Right lobe of liver (tissue), 6 donors: ENCODE results near the gene TBCB. TPM values are rescaled to one million over a fixed set of nuclear protein-coding genes. Genes with fewer than 3 reads are reported as not detected.
"Not testable (repeated sequence)": the region's sequence is repeated elsewhere in the genome, so short reads cannot be mapped to it uniquely, and the experiment has no call there.

Experiments used
- ATAC-seq, 4 donors: fragments of 200-7000 bp; cut with Tn5 transposase; one replicate each; pipeline ENCODE4 v1.9.1; 2020; ENCODE audit warnings: mild to moderate bottlenecking in 4 of 4, moderate library complexity in 4 of 4
- DNase-seq, 3 donors: peaks; one replicate each; pipeline ENCODE4 v3.0.0-alpha.2; 2020
- H3K27ac ChIP-seq, 3 donors: fragments of 200-600 bp; one replicate each; pipeline ENCODE4 v1.8.0; 2022
- H3K27me3 ChIP-seq, 2 donors: fragments of 200-600 bp; one replicate each; pipeline ENCODE4 v1.8.0; 2022
- H3K36me3 ChIP-seq, 4 donors: fragments of 200-600 bp; sonication (generic) in 1 of 4; one replicate each; pipeline versions ENCODE4 v1.5.1 to v1.8.0; 2017 to 2022; ENCODE audit warnings: control low read depth in 1 of 4
- H3K4me1 ChIP-seq, 4 donors: fragments of 200-600 bp; sonication (generic) in 1 of 4; one replicate each; pipeline versions ENCODE4 v1.5.1 to v1.8.0; 2017 to 2022; ENCODE audit warnings: control low read depth in 1 of 4
- H3K4me3 ChIP-seq, 3 donors: fragments of 200-600 bp; one replicate each; pipeline ENCODE4 v1.8.0; 2022
- H3K9me3 ChIP-seq, 4 donors: fragments of 200-600 bp; sonication (generic) in 1 of 4; one replicate each; pipeline versions ENCODE4 v1.5.1 to v1.8.0; 2017 to 2022; ENCODE audit warnings: control low read depth in 1 of 4
- POLR2A ChIP-seq: fragments of 450-650 bp; IDR thresholded peaks from one replicate; pipeline ENCODE4 v1.6.1; 2017; ENCODE audit warnings: antibody characterized with exemption, mild to moderate bottlenecking
- WGBS: methylation state at CpG from one replicate; pipeline ENCODE4 v1.1.6; 2018; ENCODE audit warnings: low coverage, low lambda C conversion rate; ENCODE audit not compliant: insufficient coverage; ENCODE audit errors: missing lambda C conversion rate; 5-methylcytosine and 5-hydroxymethylcytosine counted together
- intact Hi-C, 2 donors: fragments of 100-400 bp; cut with DNase I; formaldehyde crosslinking; loops; one replicate each; pipeline versions ENCODE4 v1.11.2 to v1.14.1; 2022
- long read RNA-seq: library from polyadenylated mRNA; unstranded; transcript quantifications from one replicate; pipeline ENCODE4 v2.0.0, GENCODE V29; 2019
- total RNA-seq, 6 experiments: library from RNA; depleted of rRNA in 2 of 6; stranded (reverse); fragments of >200 nt in 2 of 6; fragmentation: NEBNext Ultra II Directional in 3 of 6; extraction: Animal tissue kit (Norgen Biotek cat#: 25700) in 3 of 6; gene quantifications; one replicate each; pipeline versions ENCODE4 v1.1.0 to v1.2.4, GENCODE V29; 2016 to 2023
- TF ChIP-seq, protein P1 (sequence below), 4 donors: fragments of 200-600 bp in 3 of 4; fragments of 450-650 bp in 1 of 4; IDR thresholded peaks; one replicate each; pipeline versions ENCODE4 v1.5.1 to v1.8.0; 2016 to 2022; ENCODE audit warnings: antibody characterized with exemption in 4 of 4, mild to moderate bottlenecking in 2 of 4
- donor health status: DM: no; HTN: yes; CAD: no.
- donor health status: DM: no; HTN: no; CAD: no.
- donor health status: DM: no; HTN: no; CAD: no.
- donor health status: DM: no; HTN: yes; CAD: no.
- donor health status: DM: no; HTN: yes; CAD: no.

Gene TBCB, protein sequence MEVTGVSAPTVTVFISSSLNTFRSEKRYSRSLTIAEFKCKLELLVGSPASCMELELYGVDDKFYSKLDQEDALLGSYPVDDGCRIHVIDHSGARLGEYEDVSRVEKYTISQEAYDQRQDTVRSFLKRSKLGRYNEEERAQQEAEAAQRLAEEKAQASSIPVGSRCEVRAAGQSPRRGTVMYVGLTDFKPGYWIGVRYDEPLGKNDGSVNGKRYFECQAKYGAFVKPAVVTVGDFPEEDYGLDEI
- total RNA-seq = 10 to 100 TPM; 27.8 to 64.7 (median 36.4) TPM
- long read RNA-seq, transcript TBCB-201 (6 exons, 1,473 nt) = major isoform, 13 of 15 reads
- long read RNA-seq, partial matches to known transcripts = 1 of 15 reads
- long read RNA-seq, other reads (novel, unspliced or antisense) = 1 of 15 reads

DNA sequence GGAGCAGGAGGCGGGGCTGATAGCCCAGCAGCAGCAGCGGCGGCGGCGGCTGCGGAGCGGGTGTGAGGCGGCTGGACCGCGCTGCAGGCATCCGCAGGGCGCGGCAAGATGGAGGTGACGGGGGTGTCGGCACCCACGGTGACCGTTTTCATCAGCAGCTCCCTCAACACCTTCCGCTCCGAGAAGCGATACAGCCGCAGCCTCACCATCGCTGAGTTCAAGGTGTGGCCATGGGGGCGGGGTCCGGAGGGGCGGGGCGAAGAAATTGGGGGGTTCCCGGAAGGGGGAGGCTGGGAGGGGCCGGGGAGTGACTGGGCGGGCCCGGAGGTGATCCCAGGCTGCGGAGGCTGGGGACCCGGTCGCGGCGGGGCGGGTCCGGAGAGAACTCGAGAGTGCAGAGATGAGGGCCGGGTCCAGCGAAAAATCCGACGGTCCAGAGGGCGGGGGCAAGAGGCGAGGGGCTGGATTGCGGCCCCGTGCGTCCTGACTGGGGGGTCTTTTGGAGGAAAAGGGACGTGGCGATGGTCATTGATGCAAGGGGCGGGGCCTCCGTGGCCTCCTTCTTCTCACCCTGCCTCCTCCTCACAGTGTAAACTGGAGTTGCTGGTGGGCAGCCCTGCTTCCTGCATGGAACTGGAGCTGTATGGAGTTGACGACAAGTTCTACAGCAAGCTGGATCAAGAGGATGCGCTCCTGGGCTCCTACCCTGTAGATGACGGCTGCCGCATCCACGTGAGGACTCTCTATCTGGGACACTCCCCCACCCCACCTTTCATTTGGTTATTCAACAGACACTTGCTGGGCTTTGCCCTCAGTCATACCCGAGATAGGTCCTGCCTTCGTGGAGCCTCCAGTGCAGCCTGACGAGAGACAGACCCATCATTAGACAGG is at the start of gene TBCB:
TBCB (plus strand) TSS at position 16 of the 891 bp plus-strand sequence; CDS start at position 109, 93 bp downstream.
- Histone ChIP-seq H3K4me1 (peaks cover 0 to 12% (median 3%) of the 10 kb centered on the region in 4 donors), H3K27me3 (no peaks in the 10 kb centered on the region), H3K36me3 (peaks cover 0 to 12% (median 0%) of the 10 kb centered on the region in 4 donors), H3K9me3 (no peaks in the 10 kb centered on the region), H3K4me3 (peak within 1 kb of the TSS; percentile 84 to 91 (median 88)), H3K27ac (peak within 1 kb of the TSS; percentile 56 to 73 (median 59))
- intact Hi-C loops = loop anchor here in 1 of 2 donors (10.0 kb wide), 1 partner anchor 51 kb away; no protein-coding TSS in a partner anchor
- DNase-seq (peak; percentile 84 to 90 (median 87)), ATAC-seq (peak; percentile 58 to 66 (median 65))
- TF ChIP-seq POLR2A = peak; percentile 12
- TF ChIP-seq, protein P1, sequence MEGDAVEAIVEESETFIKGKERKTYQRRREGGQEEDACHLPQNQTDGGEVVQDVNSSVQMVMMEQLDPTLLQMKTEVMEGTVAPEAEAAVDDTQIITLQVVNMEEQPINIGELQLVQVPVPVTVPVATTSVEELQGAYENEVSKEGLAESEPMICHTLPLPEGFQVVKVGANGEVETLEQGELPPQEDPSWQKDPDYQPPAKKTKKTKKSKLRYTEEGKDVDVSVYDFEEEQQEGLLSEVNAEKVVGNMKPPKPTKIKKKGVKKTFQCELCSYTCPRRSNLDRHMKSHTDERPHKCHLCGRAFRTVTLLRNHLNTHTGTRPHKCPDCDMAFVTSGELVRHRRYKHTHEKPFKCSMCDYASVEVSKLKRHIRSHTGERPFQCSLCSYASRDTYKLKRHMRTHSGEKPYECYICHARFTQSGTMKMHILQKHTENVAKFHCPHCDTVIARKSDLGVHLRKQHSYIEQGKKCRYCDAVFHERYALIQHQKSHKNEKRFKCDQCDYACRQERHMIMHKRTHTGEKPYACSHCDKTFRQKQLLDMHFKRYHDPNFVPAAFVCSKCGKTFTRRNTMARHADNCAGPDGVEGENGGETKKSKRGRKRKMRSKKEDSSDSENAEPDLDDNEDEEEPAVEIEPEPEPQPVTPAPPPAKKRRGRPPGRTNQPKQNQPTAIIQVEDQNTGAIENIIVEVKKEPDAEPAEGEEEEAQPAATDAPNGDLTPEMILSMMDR (IDR thresholded peaks at IDR 0.05) = no peak
- WGBS = 13% methylated on average over 33 of the region's 59 CpGs

DNA sequence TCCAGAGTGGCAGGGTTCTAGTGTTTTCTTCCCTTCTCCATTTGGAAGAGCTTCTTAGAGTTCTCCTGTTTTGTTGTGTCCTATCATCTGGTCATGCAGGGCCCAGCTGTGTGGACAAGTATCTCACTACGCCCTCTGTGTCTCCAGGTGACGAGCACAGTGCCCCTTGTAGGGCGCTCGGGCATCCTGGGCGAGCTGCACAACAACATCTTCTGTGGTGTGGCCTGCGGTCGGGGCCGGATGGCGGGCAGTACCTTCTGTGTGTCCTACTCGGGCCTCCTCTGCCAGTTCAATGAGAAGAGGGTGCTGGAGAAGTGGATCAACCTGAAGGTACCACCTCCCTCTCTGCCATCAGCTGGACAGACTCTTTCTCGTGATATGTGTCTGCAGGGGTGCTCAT is 47.6 kb upstream of the TBCB start:
- ATAC-seq = no peak
- intact Hi-C loops = loop anchor here in 1 of 2 donors (10.0 kb wide), 1 partner anchor 47 kb away; the partner anchor contains the start of genes OVOL3, POLR2I and TBCB

DNA sequence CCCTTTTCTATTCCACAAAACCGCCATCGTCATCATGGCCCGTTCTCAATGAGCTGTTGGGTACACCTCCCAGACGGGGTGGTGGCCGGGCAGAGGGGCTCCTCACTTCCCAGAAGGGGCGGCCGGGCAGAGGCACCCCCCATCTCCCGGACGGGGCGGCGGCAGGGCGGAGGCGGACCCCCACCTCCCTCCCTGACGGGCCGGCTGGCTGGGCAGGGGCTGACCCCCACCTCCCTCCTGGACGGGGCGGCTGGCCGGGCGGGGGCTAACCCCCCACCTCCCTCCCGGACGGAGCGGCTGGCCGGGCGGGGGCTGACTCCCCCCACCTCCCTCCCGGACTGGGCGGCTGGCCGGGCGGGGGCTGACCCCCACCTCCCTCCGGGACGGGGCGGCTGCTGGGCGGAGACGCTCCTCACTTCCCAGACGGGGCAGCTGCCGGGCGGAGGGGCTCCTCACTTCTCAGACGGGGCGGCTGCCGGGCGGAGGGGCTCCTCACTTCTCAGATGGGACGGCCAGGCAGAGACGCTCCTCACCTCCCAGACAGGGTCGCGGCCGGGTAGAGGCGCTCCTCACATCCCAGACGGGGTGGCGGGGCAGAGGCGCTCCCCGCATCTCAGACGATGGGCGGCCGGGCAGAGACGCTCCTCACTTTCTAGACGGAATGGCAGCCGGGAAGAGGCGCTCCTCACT is 46.3 kb upstream of the TBCB start:
- not testable (repeated sequence) for H3K27me3 ChIP-seq, ATAC-seq, DNase-seq, H3K36me3 ChIP-seq, H3K9me3 ChIP-seq, H3K4me1 ChIP-seq, H3K4me3 ChIP-seq, H3K27ac ChIP-seq
- 95% methylated on average over 7 of the region's 57 CpGs for WGBS
- intact Hi-C loops = loop anchor here in 1 of 2 donors (10.0 kb wide), 1 partner anchor 46 kb away; the partner anchor contains the start of genes OVOL3, POLR2I and TBCB

More for the DNA sequence above, 47.6 kb upstream of the TBCB start:
- H3K4me1 ChIP-seq = no peaks in the 10 kb centered on the region
- 93% methylated on average over 6 of the region's 11 CpGs for WGBS
- no peaks in the 10 kb centered on the region for H3K27me3 ChIP-seq
- H3K4me3 ChIP-seq = no peak overlapping the region
- H3K9me3 ChIP-seq = no peaks in the 10 kb centered on the region
- no peak for TF ChIP-seq POLR2A
- TF ChIP-seq, protein P1 (IDR thresholded peaks at IDR 0.05) = no peak
- H3K36me3 ChIP-seq = no peaks in the 10 kb centered on the region
- DNase-seq = no peak
- H3K27ac ChIP-seq = no peak overlapping the region

DNA sequence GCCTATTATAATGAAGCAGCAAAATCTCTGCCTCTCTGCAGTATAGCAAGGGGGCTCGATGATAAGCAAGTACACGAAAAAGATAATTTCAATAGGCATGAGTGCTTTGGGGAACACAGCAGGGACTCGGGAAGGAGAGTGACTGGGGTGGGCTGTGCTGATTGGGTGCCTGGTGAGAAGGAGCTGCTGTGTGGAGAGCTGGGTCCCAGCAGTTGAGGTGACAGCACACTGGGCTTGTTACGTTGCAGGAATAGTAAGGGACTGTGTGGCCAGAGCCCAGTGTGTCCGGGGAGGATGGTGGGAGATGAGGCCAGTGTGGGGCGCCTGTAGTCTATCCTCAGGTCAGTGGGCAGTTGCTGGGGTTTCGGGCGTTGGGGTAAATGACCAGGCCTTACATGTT is 43.2 kb upstream of the TBCB start:
- H3K36me3 ChIP-seq = no peaks in the 10 kb centered on the region
- DNase-seq (no peak), ATAC-seq (no peak)
- no peak for TF ChIP-seq POLR2A
- TF ChIP-seq, protein P1 (IDR thresholded peaks at IDR 0.05) = no peak
- H3K27me3 ChIP-seq = no peaks in the 10 kb centered on the region
- intact Hi-C loops = no loop called here
- 61% methylated on average over 2 of the region's 8 CpGs for WGBS
- no peak overlapping the region for H3K27ac ChIP-seq
- no peak overlapping the region for H3K4me3 ChIP-seq
- no peaks in the 10 kb centered on the region for H3K4me1 ChIP-seq
- H3K9me3 ChIP-seq = no peaks in the 10 kb centered on the region
